Neural progenitor cell (in vitro differentiated cells): ENCODE results near the gene SATB2. TPM values are rescaled to one million over a fixed set of nuclear protein-coding genes. Genes with fewer than 3 reads are reported as not detected.

Experiments
- DNase-seq: peaks from one replicate; pipeline ENCODE4 v3.0.0-alpha.2; 2016; ENCODE audit warnings: low spot score
- H2AFZ ChIP-seq: fragments of 200-600 bp; sonication (generic); replicated peaks from 2 replicates; pipeline ENCODE4 v1.6.1; 2016; ENCODE audit warnings: antibody characterized with exemption
- H3F3A ChIP-seq: fragments of 200-600 bp; sonication (generic); 2 replicates; pipeline ENCODE4 v1.6.1; 2016; ENCODE audit warnings: antibody characterized with exemption, low read depth
- H3K27ac ChIP-seq: fragments of 200-600 bp; sonication (generic); 2 replicates; pipeline ENCODE4 v1.5.1; 2016; ENCODE audit warnings: mild to moderate bottlenecking
- H3K27me3 ChIP-seq: fragments of 200-600 bp; sonication (generic); 2 replicates; pipeline ENCODE4 v1.6.1; 2016; ENCODE audit warnings: mild to moderate bottlenecking, moderate library complexity
- H3K36me3 ChIP-seq: fragments of 200-600 bp; sonication (generic); 2 replicates; pipeline ENCODE4 v1.5.1; 2016
- H3K4me1 ChIP-seq: fragments of 200-600 bp; sonication (generic); 2 replicates; pipeline ENCODE4 v1.6.1; 2016; ENCODE audit warnings: mixed run types
- H3K4me2 ChIP-seq: fragments of 200-600 bp; sonication (generic); 2 replicates; pipeline ENCODE4 v1.6.1; 2016
- H3K4me3 ChIP-seq: fragments of 200-600 bp; sonication (generic); 2 replicates; pipeline ENCODE4 v1.5.1; 2016
- H3K79me2 ChIP-seq: fragments of 200-600 bp; sonication (generic); 2 replicates; pipeline ENCODE4 v1.6.1; 2016; ENCODE audit warnings: low read depth
- H3K9ac ChIP-seq: fragments of 200-600 bp; sonication (generic); 2 replicates; pipeline ENCODE4 v1.6.1; 2016
- H3K9me3 ChIP-seq: fragments of 200-600 bp; sonication (generic); 2 replicates; pipeline ENCODE4 v1.5.1; 2016; ENCODE audit warnings: low read depth
- H4K20me1 ChIP-seq: fragments of 200-600 bp; sonication (generic); 2 replicates; pipeline ENCODE4 v1.6.1; 2016; ENCODE audit warnings: low read depth
- H3K27ac Mint-ChIP-seq: 3 replicates; pipeline ENCODE4 v1.8.0; 2021; ENCODE audit warnings: mixed read lengths
- H3K27me3 Mint-ChIP-seq: 2 replicates; pipeline ENCODE4 v1.8.0; 2022; ENCODE audit warnings: low read depth, mild to moderate bottlenecking, inconsistent platforms, moderate library complexity, mixed read lengths; ENCODE audit not compliant: insufficient read depth
- H3K36me3 Mint-ChIP-seq: 3 replicates; pipeline ENCODE4 v1.8.0; 2021; ENCODE audit warnings: mixed read lengths
- H3K4me1 Mint-ChIP-seq: 3 replicates; pipeline ENCODE4 v1.8.0; 2021; ENCODE audit warnings: mixed read lengths
- H3K4me3 Mint-ChIP-seq: 3 replicates; pipeline ENCODE4 v1.8.0; 2021; ENCODE audit warnings: mild to moderate bottlenecking, moderate library complexity, mixed read lengths
- H3K9me3 Mint-ChIP-seq: 3 replicates; pipeline ENCODE4 v1.8.0; 2020; ENCODE audit warnings: mixed read lengths
- CTCF ChIP-seq: fragments of 200-600 bp; sonication (generic); IDR thresholded peaks from 2 replicates; pipeline ENCODE4 v1.5.1; 2017; ENCODE audit warnings: antibody characterized with exemption, mild to moderate bottlenecking
- EZH2 ChIP-seq: fragments of 200-600 bp; sonication (generic); IDR thresholded peaks from 2 replicates; pipeline ENCODE4 v1.6.1; 2017; ENCODE audit warnings: antibody characterized with exemption, mild to moderate bottlenecking, moderate library complexity
- EZH2phosphoT487 ChIP-seq: fragments of 200-600 bp; sonication (generic); IDR thresholded peaks from 2 replicates; pipeline ENCODE4 v1.6.1; 2017; ENCODE audit warnings: antibody characterized with exemption
- total RNA-seq: library from RNA; depleted of rRNA; stranded (reverse); fragments of >200 nt; gene quantifications from 2 replicates; pipeline ENCODE4 v1.2.3, GENCODE V29; 2015; ENCODE audit warnings: low replicate concordance

SATB2 gene
- total RNA-seq, 1 donor from 2014 or later = 3.7 TPM

- H3K4me3 ChIP-seq = no peak overlapping the region
- peaks cover 88% of the 10 kb centered on the region for H3K27me3 Mint-ChIP-seq
- no peaks in the 10 kb centered on the region for H3K36me3 Mint-ChIP-seq
- TF ChIP-seq CTCF (no peak), EZH2phosphoT487 (no peak), EZH2 (no peak)
- no peak overlapping the region for H3K4me3 Mint-ChIP-seq
- peaks cover 82% of the 10 kb centered on the region for H4K20me1 ChIP-seq
- peaks cover 24% of the 10 kb centered on the region for H3K4me1 Mint-ChIP-seq
- no peaks in the 10 kb centered on the region for H3K36me3 ChIP-seq
- DNase-seq = peak; percentile 28
- no peak overlapping the region for H2AFZ ChIP-seq
- peaks cover 16% of the 10 kb centered on the region for H3K4me1 ChIP-seq
- H3K9ac ChIP-seq = no peak overlapping the region
- H3K79me2 ChIP-seq = no peaks in the 10 kb centered on the region
- no peak overlapping the region for H3K27ac ChIP-seq
- H3K4me2 ChIP-seq = no peak overlapping the region
- peaks cover 18% of the 10 kb centered on the region for H3F3A ChIP-seq
- peaks cover 100% of the 10 kb centered on the region for H3K27me3 ChIP-seq
- H3K9me3 Mint-ChIP-seq = peaks cover 4% of the 10 kb centered on the region
- H3K27ac Mint-ChIP-seq = no peak overlapping the region
- no peaks in the 10 kb centered on the region for H3K9me3 ChIP-seq
Observed at GRCh38 chr2:199465988-199466691, 8.4 kb upstream of the SATB2 start.

GRCh38 chr2:199465390-199465789 is 7.7 kb upstream of the SATB2 start:
- H3K9ac ChIP-seq = no peak overlapping the region
- peaks cover 20% of the 10 kb centered on the region for H3F3A ChIP-seq
- peaks cover 87% of the 10 kb centered on the region for H3K27me3 Mint-ChIP-seq
- no peak overlapping the region for H3K27ac ChIP-seq
- H3K4me3 ChIP-seq = no peak overlapping the region
- H3K9me3 Mint-ChIP-seq = peaks cover 4% of the 10 kb centered on the region
- H3K27ac Mint-ChIP-seq = no peak overlapping the region
- H3K36me3 Mint-ChIP-seq = no peaks in the 10 kb centered on the region
- no peak overlapping the region for H3K4me3 Mint-ChIP-seq
- H2AFZ ChIP-seq = no peak overlapping the region
- no peaks in the 10 kb centered on the region for H3K79me2 ChIP-seq
- peaks cover 80% of the 10 kb centered on the region for H4K20me1 ChIP-seq
- DNase-seq = no peak
- peaks cover 100% of the 10 kb centered on the region for H3K27me3 ChIP-seq
- no peak overlapping the region for H3K4me2 ChIP-seq
- TF ChIP-seq EZH2phosphoT487 (no peak), EZH2 (no peak), CTCF (no peak)
- H3K4me1 Mint-ChIP-seq = peaks cover 20% of the 10 kb centered on the region
- no peaks in the 10 kb centered on the region for H3K36me3 ChIP-seq
- peaks cover 9% of the 10 kb centered on the region for H3K4me1 ChIP-seq
- no peaks in the 10 kb centered on the region for H3K9me3 ChIP-seq

- peak overlapping the region; percentile 84 for H3K4me2 ChIP-seq
- H3K79me2 ChIP-seq = no peaks in the 10 kb centered on the region
- TF ChIP-seq EZH2phosphoT487 = peak; percentile 96
- peak; percentile 98 for TF ChIP-seq EZH2
- no peak for TF ChIP-seq CTCF
- no peak overlapping the region for H2AFZ ChIP-seq
- Mint-ChIP-seq H3K27me3 (peaks cover 87% of the 10 kb centered on the region), H3K9me3 (peaks cover 4% of the 10 kb centered on the region), H3K4me1 (peaks cover 20% of the 10 kb centered on the region), H3K36me3 (no peaks in the 10 kb centered on the region), H3K27ac (no peak overlapping the region), H3K4me3 (peak overlapping the region; percentile 39)
- no peaks in the 10 kb centered on the region for H3K36me3 ChIP-seq
- peaks cover 9% of the 10 kb centered on the region for H3K4me1 ChIP-seq
- no peak overlapping the region for H3K9ac ChIP-seq
- H3K27me3 ChIP-seq = peaks cover 100% of the 10 kb centered on the region
- H3K4me3 ChIP-seq = no peak overlapping the region
- H4K20me1 ChIP-seq = peaks cover 74% of the 10 kb centered on the region
- H3K9me3 ChIP-seq = no peaks in the 10 kb centered on the region
- H3F3A ChIP-seq = peaks cover 26% of the 10 kb centered on the region
- no peak overlapping the region for H3K27ac ChIP-seq
- DNase-seq = peak; percentile 48
Observed at GRCh38 chr2:199464606-199465352, 7.0 kb upstream of the SATB2 start.
